ENCODE measurements around the gene HOMER1. TPM values are rescaled to one million over a fixed set of nuclear protein-coding genes. Genes with fewer than 3 reads are reported as not detected.

The HOMER1 gene
- total and polyA plus RNA-seq, 10 of the 15 experiments (the other 5 are each of a cell fraction or from before 2014, with no cell fraction given): 0.96 to 22.0 (median 7.5) TPM

- Histone ChIP-seq H3K36me3 (ENCODE audit: control insufficient read depth in 2 of 2, insufficient read depth in 2 of 2, low read length in 1 of 2) (no peaks in the 10 kb centered on the region), H2AFZ (ENCODE audit: control insufficient read depth, low read depth, low read length) (no peak overlapping the region), H3K9me3 (replicated peaks; ENCODE audit: control insufficient read depth, insufficient read depth, low read length) (peaks cover 2% of the 10 kb centered on the region; the same call in 2 of the 3 replicates), H3K4me2 (ENCODE audit: control insufficient read depth, insufficient read depth) (no peak overlapping the region), H3K4me3 (no peak overlapping the region), H3K27ac (ENCODE audit: control insufficient read depth, insufficient read depth) (no peak overlapping the region), H4K20me1 (ENCODE audit: control insufficient read depth, insufficient read depth) (no peaks in the 10 kb centered on the region), H3K9ac (ENCODE audit: control insufficient read depth, insufficient read depth, low read length) (no peak overlapping the region), H3K27me3 (replicated peaks in 1 of 2; ENCODE audit: control insufficient read depth in 2 of 2, insufficient read depth in 2 of 2, low read length in 1 of 2) (no peaks in the 10 kb centered on the region), H3K79me2 (ENCODE audit: control insufficient read depth, insufficient read depth, low read length) (no peaks in the 10 kb centered on the region), H3K4me1 (ENCODE audit: control insufficient read depth, insufficient read depth, low read length) (no peaks in the 10 kb centered on the region)
- no TSS peak for BruUV-seq (replicated peaks)
- ChIA-PET POLR2A (no interaction called here), CTCF (no interaction called here), RAD21 (ENCODE audit: unreplicated experiment) (no interaction called here), SMC1A (ENCODE audit: uncharacterized antibody, unreplicated experiment) (interaction anchor here (1.4 kb wide), 1 partner anchor 12 kb away, joined by 4 read pairs; no protein-coding TSS in a partner anchor)
- FAIRE-seq: no peak
- TF ChIP-seq TBL1XR1 (IDR thresholded peaks at IDR 0.05; ENCODE audit: low read depth, low read length) (no peak), NBN (IDR thresholded peaks at IDR 0.05) (no peak), TCF7 (IDR thresholded peaks at IDR 0.05; ENCODE audit: borderline replicate concordance) (no peak)
- in situ Hi-C loops (cut with MboI) (no loop called here), intact Hi-C loops (cut with micrococcal nuclease; ENCODE audit: unreplicated experiment) (no loop called here)
- WGBS (ENCODE audit: insufficient coverage, insufficient replicate concordance, low lambda C conversion rate, missing lambda C conversion rate): 44% methylated on average over 5 of the region's 5 CpGs
- no peak for DNase-seq (ENCODE audit: low read depth, low spot score)
- ATAC-seq: no peak
Measured at GRCh38 chr5:79529110-79529509, 15.2 kb upstream of the HOMER1 start.

DNA sequence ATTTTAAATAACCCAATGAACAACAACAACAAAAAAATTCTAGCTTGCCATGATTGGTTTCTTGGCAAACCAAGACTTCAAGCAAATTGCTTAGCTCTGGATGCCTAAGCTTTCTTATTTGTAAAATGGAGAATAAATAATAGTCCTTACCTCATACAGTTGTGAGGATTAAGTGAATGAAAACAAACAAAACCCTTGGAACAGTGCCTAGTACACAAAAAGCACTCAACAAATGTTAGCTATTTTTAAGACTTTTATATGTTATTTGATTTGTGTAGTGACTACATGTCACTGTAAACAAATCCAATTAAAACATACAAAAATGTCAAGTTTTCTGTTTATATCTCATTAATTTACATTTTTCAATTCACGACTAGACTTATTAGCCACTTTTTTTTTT, 13.5 kb upstream of the HOMER1 start:
- no peak overlapping the region for H3K4me2 ChIP-seq (ENCODE audit: control insufficient read depth, insufficient read depth)
- no peak for DNase-seq (ENCODE audit: low read depth, low spot score)
- FAIRE-seq: no peak
- no peak overlapping the region for H3K4me3 ChIP-seq
- SMC1A ChIA-PET (ENCODE audit: uncharacterized antibody, unreplicated experiment): no interaction called here
- H4K20me1 ChIP-seq (ENCODE audit: control insufficient read depth, insufficient read depth): no peaks in the 10 kb centered on the region
- peaks cover 2% of the 10 kb centered on the region; the same call in 2 of the 3 replicates for H3K9me3 ChIP-seq (replicated peaks; ENCODE audit: control insufficient read depth, insufficient read depth, low read length)
- BruUV-seq (replicated peaks): no TSS peak
- RAD21 ChIA-PET (ENCODE audit: unreplicated experiment): interaction anchor here (0.7 kb wide), 1 partner anchor 561 kb away, joined by 3 read pairs; no protein-coding TSS in a partner anchor
- POLR2A ChIA-PET: no interaction called here
- in situ Hi-C loops (cut with MboI) (no loop called here), intact Hi-C loops (cut with micrococcal nuclease; ENCODE audit: unreplicated experiment) (no loop called here)
- CTCF ChIA-PET: interaction anchor here (1.0 kb wide), 1 partner anchor 17 kb away, joined by 3 read pairs; no protein-coding TSS in a partner anchor
- TF ChIP-seq BCL11A (IDR thresholded peaks at IDR 0.05; ENCODE audit: low read depth, low read length) (no peak), DPF2 (IDR thresholded peaks at IDR 0.05) (no peak), HDAC6 (IDR thresholded peaks at IDR 0.05; ENCODE audit: unreplicated experiment) (no peak), CBX5 (IDR thresholded peaks at IDR 0.05; ENCODE audit: low read depth) (no peak), IRF3 (IDR thresholded peaks at IDR 0.05) (no peak), ZBED1 (IDR thresholded peaks at IDR 0.05; ENCODE audit: borderline replicate concordance) (no peak), CREB1 (IDR thresholded peaks at IDR 0.05; ENCODE audit: low read depth) (no peak), BRCA1 (IDR thresholded peaks at IDR 0.05; ENCODE audit: low read depth, low read length) (no peak), SMARCA5 (IDR thresholded peaks at IDR 0.05) (no peak), HDGF (IDR thresholded peaks at IDR 0.05) (no peak), SMAD5 (IDR thresholded peaks at IDR 0.05; ENCODE audit: low read depth) (no peak), NR2C2 (IDR thresholded peaks at IDR 0.05; ENCODE audit: borderline replicate concordance, control insufficient read depth, insufficient read length, low read depth) (no peak), LARP7 (IDR thresholded peaks at IDR 0.05) (no peak), MEF2A (IDR thresholded peaks at IDR 0.05; ENCODE audit: insufficient read depth, low read depth, low read length) (no peak)
- TF ChIP-seq, protein P1, sequence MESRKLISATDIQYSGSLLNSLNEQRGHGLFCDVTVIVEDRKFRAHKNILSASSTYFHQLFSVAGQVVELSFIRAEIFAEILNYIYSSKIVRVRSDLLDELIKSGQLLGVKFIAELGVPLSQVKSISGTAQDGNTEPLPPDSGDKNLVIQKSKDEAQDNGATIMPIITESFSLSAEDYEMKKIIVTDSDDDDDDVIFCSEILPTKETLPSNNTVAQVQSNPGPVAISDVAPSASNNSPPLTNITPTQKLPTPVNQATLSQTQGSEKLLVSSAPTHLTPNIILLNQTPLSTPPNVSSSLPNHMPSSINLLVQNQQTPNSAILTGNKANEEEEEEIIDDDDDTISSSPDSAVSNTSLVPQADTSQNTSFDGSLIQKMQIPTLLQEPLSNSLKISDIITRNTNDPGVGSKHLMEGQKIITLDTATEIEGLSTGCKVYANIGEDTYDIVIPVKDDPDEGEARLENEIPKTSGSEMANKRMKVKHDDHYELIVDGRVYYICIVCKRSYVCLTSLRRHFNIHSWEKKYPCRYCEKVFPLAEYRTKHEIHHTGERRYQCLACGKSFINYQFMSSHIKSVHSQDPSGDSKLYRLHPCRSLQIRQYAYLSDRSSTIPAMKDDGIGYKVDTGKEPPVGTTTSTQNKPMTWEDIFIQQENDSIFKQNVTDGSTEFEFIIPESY (IDR thresholded peaks at IDR 0.05): no peak
- no peaks in the 10 kb centered on the region for H3K79me2 ChIP-seq (ENCODE audit: control insufficient read depth, insufficient read depth, low read length)
- H3K36me3 ChIP-seq (ENCODE audit: control insufficient read depth in 2 of 2, insufficient read depth in 2 of 2, low read length in 1 of 2): no peaks in the 10 kb centered on the region
- H3K27ac ChIP-seq (ENCODE audit: control insufficient read depth, insufficient read depth): no peak overlapping the region
- no peaks in the 10 kb centered on the region for H3K4me1 ChIP-seq (ENCODE audit: control insufficient read depth, insufficient read depth, low read length)
- no peak overlapping the region for H3K9ac ChIP-seq (ENCODE audit: control insufficient read depth, insufficient read depth, low read length)
- no peaks in the 10 kb centered on the region for H3K27me3 ChIP-seq (replicated peaks in 1 of 2; ENCODE audit: control insufficient read depth in 2 of 2, insufficient read depth in 2 of 2, low read length in 1 of 2)
- no peak overlapping the region for H2AFZ ChIP-seq (ENCODE audit: control insufficient read depth, low read depth, low read length)
- WGBS (ENCODE audit: insufficient coverage, insufficient replicate concordance, low lambda C conversion rate, missing lambda C conversion rate): 0% methylated on average over 1 of the region's 1 CpG
- no peak for ATAC-seq

All from GM12878 (cell line).